GM12873 (cell line): ENCODE results near the gene NUP210L.
A peak's percentile ranks its signal among the peaks of the same experiment; 100 is the strongest.

Experiments
- TF ChIP-seq, protein P1 (sequence below): IDR thresholded peaks from 2 replicates; pipeline ENCODE4 v1.5.1; 2012; ENCODE audit warnings: low read depth, mild to moderate bottlenecking, moderate library complexity, low read length, control low read depth; ENCODE audit not compliant: insufficient read depth; ENCODE audit errors: missing control alignments

Gene NUP210L

DNA sequence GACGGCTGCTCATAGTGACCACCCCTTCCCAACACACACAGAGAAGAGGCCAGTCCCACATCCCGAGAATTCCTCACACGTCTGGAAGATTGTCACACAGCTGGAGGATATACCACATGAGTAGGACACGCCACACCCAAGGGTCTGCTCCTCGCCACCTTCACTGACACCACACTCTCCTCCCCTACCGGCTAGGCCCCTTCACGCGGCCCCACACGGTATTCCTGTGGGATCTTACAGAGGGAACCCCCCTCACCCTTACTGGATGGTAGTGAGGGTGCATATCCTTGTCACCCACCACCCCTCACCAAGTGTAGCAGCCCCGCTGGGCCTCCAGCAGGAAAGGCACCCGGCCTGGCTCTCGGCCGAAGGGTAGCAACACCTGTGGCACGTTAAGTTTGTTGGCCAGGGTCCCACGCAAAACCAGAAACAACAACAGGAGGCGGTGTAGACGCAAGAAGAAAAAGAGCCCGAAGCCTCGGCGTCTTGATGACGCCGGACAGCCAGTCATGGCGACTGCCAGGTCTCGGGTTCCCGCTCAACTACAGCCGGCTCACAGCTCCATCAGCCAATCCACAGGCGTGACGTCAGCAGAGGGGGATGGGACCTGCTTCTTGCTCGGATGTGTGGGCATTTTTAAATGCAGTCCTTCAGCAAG lies at the start of gene NUP210L:
TSS of gene NUP210L (minus strand) at position 540 of the 658 bp plus-strand sequence.
- TF ChIP-seq, protein P1, sequence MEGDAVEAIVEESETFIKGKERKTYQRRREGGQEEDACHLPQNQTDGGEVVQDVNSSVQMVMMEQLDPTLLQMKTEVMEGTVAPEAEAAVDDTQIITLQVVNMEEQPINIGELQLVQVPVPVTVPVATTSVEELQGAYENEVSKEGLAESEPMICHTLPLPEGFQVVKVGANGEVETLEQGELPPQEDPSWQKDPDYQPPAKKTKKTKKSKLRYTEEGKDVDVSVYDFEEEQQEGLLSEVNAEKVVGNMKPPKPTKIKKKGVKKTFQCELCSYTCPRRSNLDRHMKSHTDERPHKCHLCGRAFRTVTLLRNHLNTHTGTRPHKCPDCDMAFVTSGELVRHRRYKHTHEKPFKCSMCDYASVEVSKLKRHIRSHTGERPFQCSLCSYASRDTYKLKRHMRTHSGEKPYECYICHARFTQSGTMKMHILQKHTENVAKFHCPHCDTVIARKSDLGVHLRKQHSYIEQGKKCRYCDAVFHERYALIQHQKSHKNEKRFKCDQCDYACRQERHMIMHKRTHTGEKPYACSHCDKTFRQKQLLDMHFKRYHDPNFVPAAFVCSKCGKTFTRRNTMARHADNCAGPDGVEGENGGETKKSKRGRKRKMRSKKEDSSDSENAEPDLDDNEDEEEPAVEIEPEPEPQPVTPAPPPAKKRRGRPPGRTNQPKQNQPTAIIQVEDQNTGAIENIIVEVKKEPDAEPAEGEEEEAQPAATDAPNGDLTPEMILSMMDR = no peak

- TF ChIP-seq, protein P1 = no peak
Observed at GRCh38 chr1:154199563-154199879, 44.6 kb upstream of the NUP210L start.

GRCh38 chr1:154198756-154199562 lies 44.1 kb upstream of the NUP210L start:
- TF ChIP-seq, protein P1 = peak; percentile 58

DNA sequence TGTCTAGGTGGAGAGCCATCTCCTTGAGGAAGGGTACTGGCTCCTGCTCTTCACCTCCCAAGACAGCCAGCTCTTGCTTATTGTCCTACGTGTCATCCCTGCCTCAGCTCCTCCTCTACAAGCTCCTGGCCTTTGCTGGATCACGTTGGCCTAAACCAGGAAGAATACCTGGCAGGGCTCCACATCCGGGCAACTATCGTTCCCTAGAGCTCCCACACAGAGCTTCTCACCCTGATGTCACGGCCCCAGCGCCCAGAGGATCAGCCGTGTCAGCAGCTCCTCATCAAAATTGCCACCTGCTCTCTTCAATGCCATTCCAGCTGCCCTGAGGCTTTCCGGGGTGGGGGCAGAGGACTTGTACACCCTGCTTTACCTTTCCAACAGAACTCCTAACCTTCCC lies 38.9 kb upstream of the NUP210L start:
- TF ChIP-seq, protein P1 = no peak

DNA sequence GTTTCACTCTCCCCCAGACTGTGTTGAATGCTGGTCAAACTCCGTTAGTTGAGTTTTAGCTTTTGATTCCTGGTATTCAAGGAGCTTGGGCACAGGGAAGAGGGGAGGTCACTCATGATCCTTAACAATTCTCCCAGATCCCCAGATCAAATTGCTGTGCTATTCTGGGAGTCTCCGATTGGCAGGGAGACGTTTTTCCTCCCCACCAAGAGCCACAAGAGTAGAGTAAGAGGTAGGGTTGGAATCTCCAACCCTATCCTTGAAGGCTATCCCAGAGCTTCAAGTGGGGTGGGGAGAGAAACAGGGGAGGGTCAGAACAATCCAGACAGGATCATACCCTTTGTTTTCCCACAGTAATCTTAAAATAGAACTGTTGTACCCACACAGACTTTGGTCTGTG lies 37.6 kb upstream of the NUP210L start:
- TF ChIP-seq, protein P1 = no peak

- TF ChIP-seq, protein P1 = no peak
Observed at GRCh38 chr1:154191990-154192461, 37.2 kb upstream of the NUP210L start, which contains the start of gene TPM3. TPM3 (minus strand) TSS chr1:154192100; CDS start chr1:154192018, 82 bp downstream.

- TF ChIP-seq, protein P1 = no peak
Observed at GRCh38 chr1:154190550-154190949, 35.7 kb upstream of the NUP210L start.
